SH-SY5Y (cell line): ENCODE data around the gene LSM3.

Experiments used
- GATA2 ChIP-seq: IDR thresholded peaks from 2 replicates; pipeline ENCODE4 v1.6.1; 2011; ENCODE audit warnings: mild to moderate bottlenecking, low read depth, low read length
- GATA3 ChIP-seq: IDR thresholded peaks from 2 replicates; pipeline ENCODE4 v1.6.1; 2011; ENCODE audit warnings: low read depth, mild to moderate bottlenecking, low read length, moderate library complexity

LSM3 gene

GRCh38 chr3:14183015-14183577 is 4.5 kb downstream of the LSM3 start:
- no peak for TF ChIP-seq GATA3
- TF ChIP-seq GATA2, result no peak

GRCh38 chr3:14186854-14187458 is 8.3 kb downstream of the LSM3 start:
- TF ChIP-seq GATA2 (no peak), GATA3 (no peak)

- no peak for TF ChIP-seq GATA3
- TF ChIP-seq GATA2, result no peak
Measured at GRCh38 chr3:14188041-14188754, 9.6 kb downstream of the LSM3 start.

- no peak for TF ChIP-seq GATA2
- TF ChIP-seq GATA3, result no peak
Measured at GRCh38 chr3:14194865-14195264, 16.2 kb downstream of the LSM3 start.

- no peak for TF ChIP-seq GATA2
- no peak for TF ChIP-seq GATA3
Measured at GRCh38 chr3:14199641-14200040, 21.0 kb downstream of the LSM3 start.

GRCh38 chr3:14200276-14200675 is 21.7 kb downstream of the LSM3 start:
- TF ChIP-seq GATA2 (no peak), GATA3 (no peak)

- TF ChIP-seq GATA2, result no peak
- no peak for TF ChIP-seq GATA3
Measured at GRCh38 chr3:14200841-14201240, 22.2 kb downstream of the LSM3 start.

- TF ChIP-seq GATA3, result no peak
- no peak for TF ChIP-seq GATA2
Measured at GRCh38 chr3:14201940-14202684, 23.5 kb downstream of the LSM3 start.

GRCh38 chr3:14202874-14203520 is 24.4 kb downstream of the LSM3 start:
- no peak for TF ChIP-seq GATA3
- TF ChIP-seq GATA2, result no peak

- TF ChIP-seq GATA3 (no peak), GATA2 (no peak)
Measured at GRCh38 chr3:14203521-14204079, 25.0 kb downstream of the LSM3 start.

GRCh38 chr3:14204515-14205284 is 26.1 kb downstream of the LSM3 start:
- peak; percentile 71 for TF ChIP-seq GATA2
- peak; percentile 29; the same call in 1 of the 2 replicates for TF ChIP-seq GATA3

GRCh38 chr3:14206548-14207177 is 28.0 kb downstream of the LSM3 start:
- TF ChIP-seq GATA2 (no peak), GATA3 (no peak)
